DMS53 (cell line): Measurements from ENCODE around the gene HIKESHI.

ENCODE experiments used
- DNase-seq: peaks from one replicate; lab custom pipeline; 2025; lab: John Stamatoyannopoulos, UW

The HIKESHI gene

GRCh38 chr11:86374586-86374985, 72.5 kb downstream of the HIKESHI start, which contains the start of gene CCDC81:
TSS of gene CCDC81 (plus strand) at chr11:86374887. CDS start at chr11:86375164, 277 bp downstream.
- no peak for DNase-seq

- peak; percentile 53 for DNase-seq
Measured at GRCh38 chr11:86377972-86378371, 75.9 kb downstream of the HIKESHI start.

GRCh38 chr11:86380295-86381059, 78.4 kb downstream of the HIKESHI start:
- DNase-seq = no peak

GRCh38 chr11:86383041-86383955, 81.3 kb downstream of the HIKESHI start:
- no peak for DNase-seq

- DNase-seq = no peak
Measured at GRCh38 chr11:86386283-86386682, 84.2 kb downstream of the HIKESHI start.

GRCh38 chr11:86386746-86387145, 84.7 kb downstream of the HIKESHI start:
- no peak for DNase-seq

- DNase-seq = peak; percentile 92
Measured at GRCh38 chr11:86388198-86388597, 86.2 kb downstream of the HIKESHI start.

- DNase-seq = no peak
Measured at GRCh38 chr11:86390487-86390886, 88.4 kb downstream of the HIKESHI start.

GRCh38 chr11:86395061-86395551, 93.1 kb downstream of the HIKESHI start:
- DNase-seq = peak; percentile 21
